HFFc6 (cell line): Measurements from ENCODE around the gene ABCG1. TPM values are rescaled to one million over a fixed set of nuclear protein-coding genes. Genes with fewer than 3 reads are reported as not detected.

Experiments
- DNase-seq: peaks from one replicate; pipeline ENCODE4 v3.0.0-alpha.2; 2018
- H3K27ac Mint-ChIP-seq: 2 replicates; pipeline ENCODE4 v1.8.0; 2020; ENCODE audit warnings: mild to moderate bottlenecking, mixed read lengths
- H3K27me3 Mint-ChIP-seq: 2 replicates; pipeline ENCODE4 v1.8.0; 2021; ENCODE audit warnings: mild to moderate bottlenecking, moderate library complexity, mixed read lengths; ENCODE audit not compliant: insufficient read depth
- H3K36me3 Mint-ChIP-seq: 2 replicates; pipeline ENCODE4 v1.8.0; 2021; ENCODE audit warnings: low read depth, mixed read lengths
- H3K4me1 Mint-ChIP-seq: 2 replicates; pipeline ENCODE4 v1.8.0; 2020; ENCODE audit warnings: low read depth, mixed read lengths
- H3K4me3 Mint-ChIP-seq: 2 replicates; pipeline ENCODE4 v1.8.0; 2020; ENCODE audit warnings: mild to moderate bottlenecking, moderate library complexity, mixed read lengths
- H3K9me3 Mint-ChIP-seq: 2 replicates; pipeline ENCODE4 v1.8.0; 2020; ENCODE audit warnings: mild to moderate bottlenecking, mixed read lengths
- CTCF ChIP-seq: fragments of 200-600 bp; sonication (generic); IDR thresholded peaks from 2 replicates; pipeline ENCODE4 v1.5.0; 2021; ENCODE audit warnings: antibody characterized with exemption, mild to moderate bottlenecking
- total RNA-seq, 6 experiments: library from RNA; stranded (reverse); fragmentation: NEBNext Ultra II Directional; extraction: Animal tissue kit (Norgen Biotek cat#: 25700); gene quantifications; 2 replicates in 1 of 6; 3 replicates in 5 of 6; pipeline ENCODE4 v1.2.3, GENCODE V29; 2021

The ABCG1 gene
- total RNA-seq, 6 experiments from 2014 or later, result not detected

DNA sequence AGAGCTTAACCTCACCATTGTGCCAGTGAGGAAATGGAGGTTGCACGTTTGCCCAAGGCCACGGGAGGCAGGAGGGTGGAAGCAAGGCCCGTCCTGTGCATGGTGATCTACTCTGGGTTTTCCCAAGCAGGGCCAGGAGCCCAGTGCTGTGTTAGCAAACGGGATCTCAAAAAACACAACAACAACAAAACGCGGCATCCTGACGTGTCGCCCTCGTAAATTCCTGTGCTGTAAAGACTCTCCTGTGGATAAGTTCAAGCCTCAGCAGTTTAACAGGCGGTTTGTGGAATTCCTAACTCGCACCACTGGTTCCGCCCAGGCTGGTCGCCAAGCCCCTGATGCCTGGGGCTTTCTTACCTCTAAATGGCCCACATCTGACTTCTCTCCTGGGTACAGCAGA, 57.1 kb downstream of the ABCG1 start:
- peaks cover 45% of the 10 kb centered on the region for H3K9me3 Mint-ChIP-seq
- peaks cover 5% of the 10 kb centered on the region for H3K27me3 Mint-ChIP-seq
- H3K27ac Mint-ChIP-seq, result no peak overlapping the region
- H3K36me3 Mint-ChIP-seq, result no peaks in the 10 kb centered on the region; the same call in 1 of the 2 replicates
- H3K4me1 Mint-ChIP-seq, result no peaks in the 10 kb centered on the region
- DNase-seq, result no peak
- TF ChIP-seq CTCF, result no peak
- H3K4me3 Mint-ChIP-seq, result no peak overlapping the region

GRCh38 chr21:42276526-42277154, 57.7 kb downstream of the ABCG1 start:
- H3K27ac Mint-ChIP-seq, result no peak overlapping the region

DNA sequence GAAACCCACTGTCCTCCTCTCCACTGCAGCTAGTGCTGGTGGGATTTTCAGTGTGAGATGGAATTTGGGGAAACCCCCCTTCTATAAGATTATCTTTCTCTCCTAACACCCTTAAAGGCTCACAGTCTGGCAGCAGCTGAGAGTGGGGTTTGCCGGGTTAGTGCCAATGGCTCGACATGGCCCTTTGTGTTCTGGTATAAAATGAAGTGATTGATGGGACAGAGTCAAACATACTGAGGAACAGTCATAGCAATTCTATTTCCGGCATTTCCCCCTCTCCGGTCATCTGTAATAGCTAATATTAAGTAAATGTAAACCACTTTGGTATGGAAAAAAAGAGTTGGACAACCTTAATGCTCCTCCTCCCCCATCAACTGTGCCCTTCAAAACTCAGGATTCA, 58.7 kb downstream of the ABCG1 start:
- H3K27ac Mint-ChIP-seq, result no peak overlapping the region
- peaks cover 49% of the 10 kb centered on the region for H3K9me3 Mint-ChIP-seq
- DNase-seq, result no peak
- H3K36me3 Mint-ChIP-seq, result no peaks in the 10 kb centered on the region; the same call in 1 of the 2 replicates
- H3K4me1 Mint-ChIP-seq, result no peaks in the 10 kb centered on the region
- H3K4me3 Mint-ChIP-seq, result no peak overlapping the region
- TF ChIP-seq CTCF, result no peak
- peaks cover 4% of the 10 kb centered on the region for H3K27me3 Mint-ChIP-seq

More at GRCh38 chr21:42276526-42277154, 57.7 kb downstream of the ABCG1 start:
- no peak for TF ChIP-seq CTCF
- H3K27me3 Mint-ChIP-seq, result peaks cover 4% of the 10 kb centered on the region
- no peaks in the 10 kb centered on the region; the same call in 1 of the 2 replicates for H3K36me3 Mint-ChIP-seq
- no peak overlapping the region for H3K4me3 Mint-ChIP-seq
- no peaks in the 10 kb centered on the region for H3K4me1 Mint-ChIP-seq
- no peak for DNase-seq
- peaks cover 43% of the 10 kb centered on the region for H3K9me3 Mint-ChIP-seq

- Mint-ChIP-seq H3K27me3 (peaks cover 4% of the 10 kb centered on the region), H3K4me1 (no peaks in the 10 kb centered on the region), H3K9me3 (peaks cover 53% of the 10 kb centered on the region), H3K4me3 (no peak overlapping the region), H3K27ac (no peak overlapping the region), H3K36me3 (no peaks in the 10 kb centered on the region; the same call in 1 of the 2 replicates)
- no peak for DNase-seq
- TF ChIP-seq CTCF, result no peak
These were observed 59.7 kb downstream of the ABCG1 start for GRCh38 chr21:42278451-42279149.

DNA sequence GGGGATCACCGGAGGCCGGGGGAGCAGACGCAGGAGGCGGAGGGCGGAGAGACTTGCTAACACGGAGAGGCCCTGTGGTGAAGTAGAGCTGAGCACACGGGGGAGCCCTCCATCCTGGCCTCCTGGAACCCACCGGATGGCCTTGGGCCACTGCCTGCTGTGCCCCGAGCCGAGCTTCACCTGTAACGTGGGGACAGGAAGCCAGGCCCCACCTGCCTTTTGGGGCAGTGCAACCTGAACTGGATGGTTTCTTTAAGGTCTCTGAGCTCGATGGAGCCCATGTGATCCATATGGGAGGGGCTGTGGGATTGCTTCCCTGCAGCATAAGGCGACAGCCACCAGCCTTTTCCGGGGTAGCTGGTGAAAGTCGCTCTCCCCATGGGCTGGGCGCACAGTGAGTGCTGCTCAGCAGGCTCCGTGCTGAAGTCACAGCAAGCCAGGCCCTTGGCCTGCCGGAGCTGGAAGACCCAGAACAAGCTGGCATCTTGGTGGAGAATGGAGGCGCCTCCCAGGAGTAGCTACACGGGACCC, 60.5 kb downstream of the ABCG1 start:
- H3K27me3 Mint-ChIP-seq, result peaks cover 2% of the 10 kb centered on the region
- H3K27ac Mint-ChIP-seq, result no peak overlapping the region
- H3K4me1 Mint-ChIP-seq, result no peaks in the 10 kb centered on the region
- DNase-seq, result no peak
- no peak overlapping the region for H3K4me3 Mint-ChIP-seq
- no peaks in the 10 kb centered on the region; the same call in 1 of the 2 replicates for H3K36me3 Mint-ChIP-seq
- TF ChIP-seq CTCF, result no peak
- H3K9me3 Mint-ChIP-seq, result peaks cover 50% of the 10 kb centered on the region
